MM.1S (cell line): Measurements from ENCODE around the gene NDST1.

Source experiments
- EZH2 ChIP-seq: fragments of 300-600 bp; sonication (generic); optimal IDR thresholded peaks from 2 replicates; pipeline ENCODE3; 2017; ENCODE audit warnings: low read depth, mild to moderate bottlenecking, antibody characterized with exemption, low read length, mixed read lengths
- EZH2phosphoT487 ChIP-seq: fragments of 300-600 bp; sonication (generic); IDR thresholded peaks from 2 replicates; pipeline ENCODE4 v1.6.1; 2018; ENCODE audit warnings: antibody characterized with exemption, low read length
- TF ChIP-seq, protein P1 (sequence below): fragments of 300-600 bp; sonication (generic); IDR thresholded peaks from 2 replicates; pipeline ENCODE4 v1.5.1; 2016; ENCODE audit warnings: antibody characterized with exemption, low read length, mixed read lengths

DNA sequence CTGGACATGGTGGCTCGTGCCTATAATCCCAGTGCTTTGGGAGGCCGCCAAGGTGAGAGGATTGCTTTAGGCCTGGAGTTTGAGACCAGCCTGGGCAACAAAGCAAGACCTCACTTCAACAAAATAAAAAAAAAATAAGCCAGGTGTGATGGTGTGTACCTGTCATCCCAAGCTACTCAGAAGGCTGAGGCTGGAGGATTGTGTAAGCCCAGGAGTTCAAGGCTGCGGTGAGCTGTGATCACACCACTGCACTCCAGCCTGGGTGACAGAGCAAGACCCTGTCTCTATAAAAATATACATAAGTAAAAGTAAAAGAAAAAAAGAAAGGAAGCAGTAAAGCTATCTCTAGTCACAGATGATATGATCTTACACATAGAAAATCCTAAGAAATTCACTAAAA lies 73.0 kb downstream of the NDST1 start:
- TF ChIP-seq, protein P1, sequence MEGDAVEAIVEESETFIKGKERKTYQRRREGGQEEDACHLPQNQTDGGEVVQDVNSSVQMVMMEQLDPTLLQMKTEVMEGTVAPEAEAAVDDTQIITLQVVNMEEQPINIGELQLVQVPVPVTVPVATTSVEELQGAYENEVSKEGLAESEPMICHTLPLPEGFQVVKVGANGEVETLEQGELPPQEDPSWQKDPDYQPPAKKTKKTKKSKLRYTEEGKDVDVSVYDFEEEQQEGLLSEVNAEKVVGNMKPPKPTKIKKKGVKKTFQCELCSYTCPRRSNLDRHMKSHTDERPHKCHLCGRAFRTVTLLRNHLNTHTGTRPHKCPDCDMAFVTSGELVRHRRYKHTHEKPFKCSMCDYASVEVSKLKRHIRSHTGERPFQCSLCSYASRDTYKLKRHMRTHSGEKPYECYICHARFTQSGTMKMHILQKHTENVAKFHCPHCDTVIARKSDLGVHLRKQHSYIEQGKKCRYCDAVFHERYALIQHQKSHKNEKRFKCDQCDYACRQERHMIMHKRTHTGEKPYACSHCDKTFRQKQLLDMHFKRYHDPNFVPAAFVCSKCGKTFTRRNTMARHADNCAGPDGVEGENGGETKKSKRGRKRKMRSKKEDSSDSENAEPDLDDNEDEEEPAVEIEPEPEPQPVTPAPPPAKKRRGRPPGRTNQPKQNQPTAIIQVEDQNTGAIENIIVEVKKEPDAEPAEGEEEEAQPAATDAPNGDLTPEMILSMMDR, result no peak
- no peak for TF ChIP-seq EZH2phosphoT487
- TF ChIP-seq EZH2, result no peak
